ENCODE data around the gene TIMM10B. TPM values are rescaled to one million over a fixed set of nuclear protein-coding genes. Genes with fewer than 3 reads are reported as not detected.

The TIMM10B gene
- total and polyA plus RNA-seq, 2 donors (not counting 1 experiment from before 2014, with no cell fraction given), result 42.9 to 62.1 TPM

GRCh38 chr11:6482441-6482840, 1.1 kb downstream of the TIMM10B start:
- Histone ChIP-seq H3K4me1 (ENCODE audit: control insufficient read depth in 2 of 2, insufficient read depth in 2 of 2, low read length in 2 of 2) (peaks cover 20 to 27% of the 10 kb centered on the region in 2 donors), H3K79me2 (ENCODE audit: control insufficient read depth, insufficient read depth, low read length) (peaks cover 47% of the 10 kb centered on the region), H2AFZ (ENCODE audit: insufficient read depth, low read depth, low read length, poor library complexity, severe bottlenecking) (no peak overlapping the region), H3K9ac (ENCODE audit: low read length) (peak overlapping the region; percentile 84), H3K9me3 (ENCODE audit: control extremely low read depth in 1 of 3, control insufficient read depth in 2 of 3, insufficient read depth in 1 of 3, low read length in 2 of 3) (no peaks in the 10 kb centered on the region), H3K27ac (ENCODE audit: low read length in 2 of 2) (peak overlapping the region; percentile 90 to 96), H4K20me1 (ENCODE audit: control insufficient read depth, insufficient read depth, low read length, poor library complexity, severe bottlenecking) (no peaks in the 10 kb centered on the region), H3K36me3 (replicated peaks in 1 of 2; ENCODE audit: control extremely low read depth in 1 of 2, control insufficient read depth in 1 of 2, extremely low read depth in 1 of 2, insufficient read depth in 2 of 2, low read length in 1 of 2) (peaks cover 0 to 58% of the 10 kb centered on the region in 2 experiments), H3K27me3 (replicated peaks in 1 of 4; ENCODE audit: control extremely low read depth in 1 of 4, control insufficient read depth in 3 of 4, insufficient read depth in 4 of 4, low read length in 3 of 4) (no peaks in the 10 kb centered on the region), H3K4me2 (replicated peaks; ENCODE audit: low read depth, low read length, poor library complexity, severe bottlenecking) (peak overlapping the region; percentile 85), H3K4me3 (ENCODE audit: control extremely low read depth in 1 of 5, extremely low read depth in 1 of 5, insufficient read depth in 1 of 5, low read depth in 2 of 5, low read length in 4 of 5) (peak overlapping the region in 3 of 5 experiments; percentile 83 to 92 (median 85))
- Mint-ChIP-seq H3K27ac (peak overlapping the region; percentile 97), H3K4me3 (peak overlapping the region; percentile 97), H3K4me1 (peaks cover 39% of the 10 kb centered on the region), H3K9me3 (ENCODE audit: insufficient read depth) (no peaks in the 10 kb centered on the region), H3K27me3 (no peaks in the 10 kb centered on the region)
- intact Hi-C loops (cut with micrococcal nuclease), result loop anchor here (10.0 kb wide), 1 partner anchor 798 kb away; the partner anchor contains the start of genes TRIM22 and TRIM5
- TF ChIP-seq, protein P1, sequence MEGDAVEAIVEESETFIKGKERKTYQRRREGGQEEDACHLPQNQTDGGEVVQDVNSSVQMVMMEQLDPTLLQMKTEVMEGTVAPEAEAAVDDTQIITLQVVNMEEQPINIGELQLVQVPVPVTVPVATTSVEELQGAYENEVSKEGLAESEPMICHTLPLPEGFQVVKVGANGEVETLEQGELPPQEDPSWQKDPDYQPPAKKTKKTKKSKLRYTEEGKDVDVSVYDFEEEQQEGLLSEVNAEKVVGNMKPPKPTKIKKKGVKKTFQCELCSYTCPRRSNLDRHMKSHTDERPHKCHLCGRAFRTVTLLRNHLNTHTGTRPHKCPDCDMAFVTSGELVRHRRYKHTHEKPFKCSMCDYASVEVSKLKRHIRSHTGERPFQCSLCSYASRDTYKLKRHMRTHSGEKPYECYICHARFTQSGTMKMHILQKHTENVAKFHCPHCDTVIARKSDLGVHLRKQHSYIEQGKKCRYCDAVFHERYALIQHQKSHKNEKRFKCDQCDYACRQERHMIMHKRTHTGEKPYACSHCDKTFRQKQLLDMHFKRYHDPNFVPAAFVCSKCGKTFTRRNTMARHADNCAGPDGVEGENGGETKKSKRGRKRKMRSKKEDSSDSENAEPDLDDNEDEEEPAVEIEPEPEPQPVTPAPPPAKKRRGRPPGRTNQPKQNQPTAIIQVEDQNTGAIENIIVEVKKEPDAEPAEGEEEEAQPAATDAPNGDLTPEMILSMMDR (IDR thresholded peaks at IDR 0.05), result no peak
- TF ChIP-seq EZH2 (IDR thresholded peaks at IDR 0.05; ENCODE audit: borderline replicate concordance, insufficient read depth, low read depth, low read length, poor library complexity, severe bottlenecking), result no peak
- DNase-seq (no peak), ATAC-seq (ENCODE audit: low read depth) (no peak)
- POLR2A ChIA-PET, result interaction anchor here (0.6 to 2.4 kb wide), 4 partner anchors 22 to 137 kb away, joined by 3 to 15 read pairs (median 4); partner anchors contain the start of genes SMPD1, TAF10 and TPP1
- CTCF ChIA-PET, result interaction anchor here (1.0 to 2.8 kb wide), 3 partner anchors 48 to 255 kb away, joined by 3 to 12 read pairs (median 3); no protein-coding TSS in a partner anchor
- 95% methylated on average over 2 of the region's 4 CpGs for WGBS (ENCODE audit: insufficient coverage)

DNA sequence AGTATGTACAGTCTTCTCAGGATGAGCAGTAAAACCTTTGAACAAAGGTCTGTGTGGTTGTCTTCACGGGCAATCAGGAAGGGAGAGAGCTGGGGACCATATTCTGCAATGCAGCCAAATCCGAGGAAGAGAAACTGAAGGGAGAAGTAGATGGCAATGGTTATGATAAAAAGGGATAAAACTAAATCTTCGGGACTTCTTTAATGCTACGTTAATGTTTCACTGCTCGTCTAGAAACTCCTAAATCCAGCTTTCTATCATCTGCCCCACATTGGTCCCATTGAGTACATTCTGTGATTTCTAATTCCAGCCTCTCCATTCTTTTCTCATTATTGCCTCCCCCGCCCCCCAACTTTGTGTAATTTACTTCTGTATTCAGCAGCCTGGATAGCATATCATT, 1.7 kb downstream of the TIMM10B start:
- Histone ChIP-seq H3K4me2 (replicated peaks; ENCODE audit: low read depth, low read length, poor library complexity, severe bottlenecking) (peak overlapping the region; percentile 85), H2AFZ (ENCODE audit: insufficient read depth, low read depth, low read length, poor library complexity, severe bottlenecking) (no peak overlapping the region), H3K4me1 (ENCODE audit: control insufficient read depth in 2 of 2, insufficient read depth in 2 of 2, low read length in 2 of 2) (peaks cover 20 to 27% of the 10 kb centered on the region in 2 donors), H3K9me3 (ENCODE audit: control extremely low read depth in 1 of 3, control insufficient read depth in 2 of 3, insufficient read depth in 1 of 3, low read length in 2 of 3) (no peaks in the 10 kb centered on the region), H3K4me3 (ENCODE audit: control extremely low read depth in 1 of 5, extremely low read depth in 1 of 5, insufficient read depth in 1 of 5, low read depth in 2 of 5, low read length in 4 of 5) (no peak overlapping the region), H3K27me3 (replicated peaks in 1 of 4; ENCODE audit: control extremely low read depth in 1 of 4, control insufficient read depth in 3 of 4, insufficient read depth in 4 of 4, low read length in 3 of 4) (no peaks in the 10 kb centered on the region), H3K9ac (ENCODE audit: low read length) (no peak overlapping the region), H4K20me1 (ENCODE audit: control insufficient read depth, insufficient read depth, low read length, poor library complexity, severe bottlenecking) (no peaks in the 10 kb centered on the region), H3K36me3 (replicated peaks in 1 of 2; ENCODE audit: control extremely low read depth in 1 of 2, control insufficient read depth in 1 of 2, extremely low read depth in 1 of 2, insufficient read depth in 2 of 2, low read length in 1 of 2) (peaks cover 0 to 56% of the 10 kb centered on the region in 2 experiments), H3K27ac (ENCODE audit: low read length in 2 of 2) (peak overlapping the region in 1 of 2 donors; percentile 90), H3K79me2 (ENCODE audit: control insufficient read depth, insufficient read depth, low read length) (peaks cover 47% of the 10 kb centered on the region)
- Mint-ChIP-seq H3K4me1 (peaks cover 39% of the 10 kb centered on the region), H3K27ac (peak overlapping the region; percentile 15), H3K9me3 (ENCODE audit: insufficient read depth) (no peaks in the 10 kb centered on the region), H3K4me3 (peak overlapping the region; percentile 97), H3K27me3 (no peaks in the 10 kb centered on the region)
- ATAC-seq (ENCODE audit: low read depth) (no peak), DNase-seq (no peak)
- ChIA-PET CTCF (interaction anchor here (2.8 kb wide), 1 partner anchor 104 kb away, joined by 12 read pairs; no protein-coding TSS in a partner anchor), POLR2A (interaction anchor here (0.6 to 2.4 kb wide), 2 partner anchors 22 to 93 kb away, joined by 3 to 15 read pairs; partner anchors contain the start of gene SMPD1)
- TF ChIP-seq EZH2 (IDR thresholded peaks at IDR 0.05; ENCODE audit: borderline replicate concordance, insufficient read depth, low read depth, low read length, poor library complexity, severe bottlenecking), result no peak
- TF ChIP-seq, protein P1 (IDR thresholded peaks at IDR 0.05), result no peak
- intact Hi-C loops (cut with micrococcal nuclease), result loop anchor here (10.0 kb wide), 1 partner anchor 798 kb away; the partner anchor contains the start of genes TRIM22 and TRIM5
- 97% methylated on average over 4 of the region's 6 CpGs for WGBS (ENCODE audit: insufficient coverage)

Data from B cell (primary cell).